H1 (cell line): ENCODE measurements around the gene MRPL41. TPM values are rescaled to one million over a fixed set of nuclear protein-coding genes. Genes with fewer than 3 reads are reported as not detected.

Source experiments
- BACH1 ChIP-seq: IDR thresholded peaks from 2 replicates; pipeline ENCODE4 v1.6.1; 2012; ENCODE audit warnings: low read length, improper control_type of control experiment
- BRCA1 ChIP-seq: IDR thresholded peaks from 2 replicates; pipeline ENCODE4 v1.6.1; 2012; ENCODE audit warnings: low read depth, low read length, improper control_type of control experiment
- CBX5 ChIP-seq: fragments of 300-800, 300-1000 bp; sonication (generic); IDR thresholded peaks from 2 replicates; pipeline ENCODE4 v1.7.1; 2016; ENCODE audit warnings: antibody characterized with exemption, low read length, low read depth
- HDAC2 ChIP-seq, 2 experiments: fragments of 300-600 bp in 1 of 2; sonication (generic) in 1 of 2; IDR thresholded peaks; 2 replicates each; pipeline ENCODE4 v1.6.1; 2011 to 2012; ENCODE audit warnings: low read depth in 2 of 2, low read length in 2 of 2, mild to moderate bottlenecking in 2 of 2, moderate library complexity in 2 of 2, borderline replicate concordance in 1 of 2, inconsistent platforms in 1 of 2
- RAD21 ChIP-seq, 2 experiments: IDR thresholded peaks in 1 of 2; conservative IDR thresholded peaks in 1 of 2; 2 replicates each; pipeline ENCODE4 v1.6.1; 2011; ENCODE audit warnings: low read depth in 2 of 2, low read length in 2 of 2, improper control_type of control experiment in 1 of 2, inconsistent platforms in 1 of 2, mild to moderate bottlenecking in 1 of 2, moderate library complexity in 1 of 2
- RFX5 ChIP-seq: IDR thresholded peaks from 2 replicates; pipeline ENCODE4 v1.6.1; 2011; ENCODE audit warnings: low read depth, low read length, improper control_type of control experiment, borderline replicate concordance
- SRF ChIP-seq: IDR thresholded peaks from 2 replicates; pipeline ENCODE4 v1.6.1; 2011; ENCODE audit warnings: mild to moderate bottlenecking, low read depth, low read length, moderate library complexity
- TAF7 ChIP-seq: optimal IDR thresholded peaks from 2 replicates; pipeline ENCODE3; 2011; ENCODE audit warnings: low read depth, mild to moderate bottlenecking, inconsistent platforms, low read length, moderate library complexity, borderline replicate concordance
- polyA plus RNA-seq, 7 experiments: library from polyadenylated mRNA; depleted of rRNA in 3 of 7; stranded (reverse) in 5 of 7; unstranded in 2 of 7; fragments of >200 nt in 5 of 7; fragments of 200-250 nt in 2 of 7; gene quantifications; 1 replicate in 5 of 7; 2 replicates in 1 of 7; 4 replicates in 1 of 7; pipeline versions ENCODE4 v1.2.1 to v1.2.3, GENCODE V29; 2011 to 2013; ENCODE audit warnings: missing spikeins in 2 of 7, mixed read lengths in 2 of 7
- total RNA-seq: library from RNA; stranded (reverse); fragmentation: NEBNext Ultra II Directional; extraction: Animal tissue kit (Norgen Biotek cat#: 25700); gene quantifications from 2 replicates; pipeline ENCODE4 v1.2.1, GENCODE V29; 2021

The MRPL41 gene
- total and polyA plus RNA-seq, 2 of the 8 experiments (the other 6 are each of a cell fraction or from before 2014, with no cell fraction given): 47.2 to 58.1 TPM

GRCh38 chr9:137520614-137521404 lies 30.9 kb upstream of the MRPL41 start (continued):
- TF ChIP-seq RAD21 (IDR thresholded peaks at IDR 0.05 in 1 of 2, conservative IDR thresholded peaks at IDR 0.05 in 1 of 2; ENCODE audit: low read depth in 2 of 2, low read length in 2 of 2) (no peak), BRCA1 (no peak), BACH1 (no peak), RFX5 (no peak), HDAC2 (IDR thresholded peaks at IDR 0.05; ENCODE audit: borderline replicate concordance in 1 of 2, low read depth in 2 of 2, low read length in 2 of 2) (no peak), CBX5 (no peak), TAF7 (no peak), SRF (no peak)
